ENCODE results near the gene ERCC1.

Gene ERCC1

GRCh38 chr19:45446944-45447343 lies 23.2 kb upstream of the ERCC1 start:
- no peak for DNase-seq (ENCODE audit: low read depth)
- no peak overlapping the region for H3K4me3 ChIP-seq (ENCODE audit: low read depth, low read length)
- TF ChIP-seq CTCF (conservative IDR thresholded peaks at IDR 0.05; ENCODE audit: low read depth, low read length): no peak

GRCh38 chr19:45446295-45446694 lies 22.6 kb upstream of the ERCC1 start:
- TF ChIP-seq CTCF (conservative IDR thresholded peaks at IDR 0.05; ENCODE audit: low read depth, low read length): peak; percentile 58
- H3K4me3 ChIP-seq (ENCODE audit: low read depth, low read length): no peak overlapping the region
- peak; percentile 71 for DNase-seq (ENCODE audit: low read depth)

DNA sequence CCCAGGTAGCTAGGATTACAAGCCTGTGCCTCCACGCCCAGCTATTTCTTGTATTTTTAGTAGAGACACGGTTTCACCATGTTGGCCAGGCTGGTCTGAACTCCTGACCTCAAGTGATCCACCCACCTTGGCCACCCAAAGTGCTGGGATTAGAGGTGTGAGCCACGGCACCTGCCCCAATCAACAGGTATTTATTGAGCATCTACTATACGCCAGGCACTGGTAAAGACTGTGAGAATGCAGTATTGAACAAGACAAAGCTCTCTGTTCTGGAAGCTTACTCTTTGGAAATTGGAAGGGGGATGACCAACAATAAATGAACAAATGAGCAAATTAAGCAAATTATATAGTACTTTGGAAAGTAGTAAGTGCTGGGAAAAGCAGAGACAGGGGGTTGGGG lies 21.4 kb upstream of the ERCC1 start:
- no peak overlapping the region for H3K4me3 ChIP-seq (ENCODE audit: low read depth, low read length)
- no peak for TF ChIP-seq CTCF (conservative IDR thresholded peaks at IDR 0.05; ENCODE audit: low read depth, low read length)
- DNase-seq (ENCODE audit: low read depth): no peak

DNA sequence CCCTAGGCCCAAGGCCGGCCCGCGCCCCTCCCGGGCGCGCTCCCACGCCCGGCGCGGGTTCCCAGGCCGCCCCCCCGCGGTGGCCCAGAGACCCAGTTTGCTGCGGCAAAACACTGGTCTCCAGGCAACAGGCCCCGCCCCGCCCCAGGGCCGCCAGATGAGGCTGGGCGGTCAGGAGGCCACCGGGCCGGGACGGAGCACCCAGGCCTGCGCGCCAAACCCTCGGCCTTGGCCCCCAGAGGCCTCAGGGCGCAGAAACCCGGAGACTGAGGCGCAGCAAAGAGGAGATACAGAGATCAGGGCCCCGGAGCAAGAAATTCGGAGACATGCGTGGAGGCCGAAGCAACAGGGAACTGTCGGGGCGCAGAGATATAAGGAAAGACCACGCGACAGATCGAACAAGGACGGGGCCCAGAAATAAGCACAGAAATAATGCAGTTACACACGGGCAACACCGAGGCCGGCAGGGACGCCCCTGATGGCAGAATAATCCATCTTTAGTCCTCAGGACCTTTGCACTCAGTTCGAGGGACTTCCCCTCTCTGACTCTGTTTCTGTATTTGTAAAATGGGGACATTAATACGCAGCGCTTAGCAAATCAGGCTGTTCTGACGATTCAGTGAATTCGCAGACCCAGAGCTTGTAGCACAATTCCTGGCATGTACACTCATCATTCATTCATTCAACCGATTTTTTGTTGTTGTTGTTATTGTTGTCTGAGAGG lies 20.8 kb upstream of the ERCC1 start:
- peak overlapping the region; percentile 17 for H3K4me3 ChIP-seq (ENCODE audit: low read depth, low read length)
- no peak for TF ChIP-seq CTCF (conservative IDR thresholded peaks at IDR 0.05; ENCODE audit: low read depth, low read length)
- peak; percentile 88 for DNase-seq (ENCODE audit: low read depth)

DNA sequence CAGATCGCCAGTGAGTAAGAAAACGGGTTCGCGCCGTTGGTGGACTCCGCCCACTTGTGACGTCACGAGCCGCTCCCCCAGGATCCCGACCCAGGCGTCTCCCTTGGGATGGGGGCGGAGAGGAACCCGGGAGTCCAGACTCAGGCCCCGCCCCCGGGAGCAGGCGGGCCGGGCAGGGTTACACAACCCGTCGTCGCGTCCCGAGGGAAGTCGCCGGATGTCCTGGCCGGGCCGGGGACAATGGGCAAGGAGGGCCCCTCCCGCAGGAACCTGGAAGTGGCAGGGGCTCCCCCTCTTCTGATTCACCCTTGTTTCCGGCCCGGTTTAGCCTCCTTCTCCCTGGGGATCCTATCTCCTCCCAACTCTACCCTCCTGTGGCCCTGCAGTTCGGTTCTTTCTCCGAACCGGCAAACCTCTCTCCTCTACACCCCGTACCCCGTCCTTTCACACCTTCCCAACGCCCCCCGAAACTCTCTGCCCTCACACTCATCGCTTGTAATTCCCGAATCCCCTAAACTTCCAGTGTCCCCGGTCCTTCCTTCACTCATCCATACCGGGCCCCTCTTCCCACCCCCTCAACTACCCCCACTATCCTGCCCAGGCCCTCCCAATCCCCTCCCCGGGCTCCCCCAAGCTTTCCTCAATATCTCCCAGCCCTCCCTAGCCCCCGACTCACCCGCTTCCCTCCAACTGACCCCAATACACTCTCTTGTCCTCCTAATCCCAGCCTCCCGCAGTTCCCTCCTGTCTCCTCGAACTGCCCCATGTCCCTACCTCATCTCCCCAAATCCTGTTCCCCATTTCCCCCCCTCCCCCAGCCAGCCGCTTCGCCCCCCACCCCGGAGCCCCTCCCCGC lies 20.0 kb upstream of the ERCC1 start:
- no peak for TF ChIP-seq CTCF (conservative IDR thresholded peaks at IDR 0.05; ENCODE audit: low read depth, low read length)
- H3K4me3 ChIP-seq (ENCODE audit: low read depth, low read length): peak overlapping the region; percentile 53
- DNase-seq (ENCODE audit: low read depth): peak; percentile 82

DNA sequence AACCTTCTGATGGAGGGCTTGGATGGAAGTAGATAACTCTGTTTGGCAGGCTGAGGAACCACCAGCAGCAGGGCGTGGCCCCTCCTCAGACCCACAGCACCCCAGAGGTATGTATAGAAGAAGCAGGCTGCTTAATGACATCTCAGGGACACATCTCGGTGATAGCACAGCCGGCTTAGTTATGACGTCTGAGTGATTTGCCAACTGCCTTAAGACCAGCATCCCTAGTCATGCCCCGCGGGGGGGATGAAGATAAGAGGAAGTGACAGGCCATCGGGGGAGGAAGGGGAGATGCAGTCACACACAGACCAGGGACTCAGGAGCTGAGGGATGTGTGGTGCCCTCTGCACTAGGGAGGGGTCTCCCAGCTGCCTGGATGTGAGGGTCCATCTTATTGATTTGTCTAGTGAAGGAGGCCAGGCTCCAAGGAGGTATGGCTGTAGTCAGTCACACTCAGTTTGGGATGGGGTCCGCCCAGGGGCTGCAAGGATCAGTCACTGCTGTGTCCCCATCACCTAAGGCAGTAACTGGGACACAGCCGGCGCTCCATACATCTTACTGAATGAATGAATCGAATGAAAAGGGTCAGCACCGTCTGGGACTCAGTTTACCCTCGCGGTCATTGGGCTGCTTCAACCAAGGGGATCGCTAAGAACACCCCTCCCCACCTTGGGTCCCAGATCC lies 19.2 kb upstream of the ERCC1 start:
- DNase-seq (ENCODE audit: low read depth): peak; percentile 61
- TF ChIP-seq CTCF (conservative IDR thresholded peaks at IDR 0.05; ENCODE audit: low read depth, low read length): no peak
- H3K4me3 ChIP-seq (ENCODE audit: low read depth, low read length): peak overlapping the region; percentile 53

Measured in choroid plexus epithelial cell (primary cell).